H1 (cell line): ENCODE data around the gene BICDL1. TPM values are rescaled to one million over a fixed set of nuclear protein-coding genes. Genes with fewer than 3 reads are reported as not detected.

Experiments
- CTCF ChIA-PET: fragments of 300-600 bp; sonication (Branson Sonifier 250); formaldehyde crosslinking; loops from one replicate; lab custom pipeline; 2021; ENCODE audit not compliant: partially characterized antibody; lab: Charles Lee
- POLR2A ChIA-PET: fragments of 300-600 bp; sonication (Branson Sonifier 250); formaldehyde crosslinking; loops from one replicate; lab custom pipeline; 2021; ENCODE audit warnings: inconsistent platforms; ENCODE audit not compliant: partially characterized antibody; lab: Charles Lee
- DNase-seq, 2 experiments: peaks; one replicate each; pipeline versions ENCODE4 v3.0.0 to v3.0.0-alpha.2; 2010 to 2022; ENCODE audit warnings: low spot score in 2 of 2, low read depth in 1 of 2, mixed read lengths in 1 of 2
- FAIRE-seq: peaks from 2 replicates; lab custom pipeline; 2011; peaks lifted over from hg19 to GRCh38; lab: Jason Lieb, UNC
- H2AFZ ChIP-seq: 2 replicates; pipeline ENCODE4 v1.8.1; 2012; ENCODE audit warnings: low read length, inconsistent platforms
- H2AK5ac ChIP-seq: 2 replicates; pipeline ENCODE4 v1.6.1; 2013; ENCODE audit warnings: low read depth, low read length
- H2BK120ac ChIP-seq: replicated peaks from 2 replicates; pipeline ENCODE3; 2013; ENCODE audit warnings: low read depth, low read length, inconsistent platforms
- H2BK12ac ChIP-seq: 2 replicates; pipeline ENCODE4 v1.6.1; 2013; ENCODE audit warnings: low read depth, low read length
- H2BK15ac ChIP-seq: 2 replicates; pipeline ENCODE4 v1.6.1; 2013; ENCODE audit warnings: low read length
- H2BK20ac ChIP-seq: 2 replicates; pipeline ENCODE4 v1.6.1; 2013; ENCODE audit warnings: low read length
- H2BK5ac ChIP-seq: 2 replicates; pipeline ENCODE4 v1.6.1; 2013; ENCODE audit warnings: low read depth, low read length
- H3K14ac ChIP-seq: 2 replicates; pipeline ENCODE4 v1.6.1; 2013; ENCODE audit warnings: inconsistent platforms; ENCODE audit not compliant: insufficient read length
- H3K18ac ChIP-seq: 2 replicates; pipeline ENCODE4 v1.6.1; 2013; ENCODE audit warnings: low read length; ENCODE audit errors: extremely low read depth
- H3K23ac ChIP-seq: 2 replicates; pipeline ENCODE4 v1.6.1; 2013; ENCODE audit warnings: inconsistent platforms; ENCODE audit not compliant: insufficient read length
- H3K23me2 ChIP-seq: 2 replicates; pipeline ENCODE4 v1.6.1; 2013; ENCODE audit warnings: low read depth, low read length
- H3K27ac ChIP-seq: 2 replicates; pipeline ENCODE4 v1.6.1; 2011; ENCODE audit warnings: low read depth, low read length, inconsistent platforms
- H3K27me3 ChIP-seq, 4 experiments: replicated peaks in 1 of 4; 1 replicate in 1 of 4; 2 replicates in 3 of 4; pipeline versions ENCODE4 v1.6.1 to v1.8.1; 2011 to 2013; ENCODE audit warnings: low read length in 3 of 4, mild to moderate bottlenecking in 3 of 4, inconsistent platforms in 2 of 4, mixed read lengths in 2 of 4, moderate library complexity in 1 of 4; ENCODE audit not compliant: control insufficient read depth in 3 of 4, insufficient read depth in 3 of 4; ENCODE audit errors: extremely low read depth in 1 of 4
- H3K36me3 ChIP-seq, 4 experiments: 2 replicates each; pipeline versions ENCODE4 v1.6.1 to v1.8.1; 2011 to 2013; ENCODE audit warnings: mild to moderate bottlenecking in 4 of 4, low read length in 3 of 4, moderate library complexity in 2 of 4, control low read depth in 1 of 4, inconsistent platforms in 1 of 4; ENCODE audit not compliant: insufficient read depth in 4 of 4, control insufficient read depth in 2 of 4
- H3K4ac ChIP-seq: replicated peaks from 2 replicates; pipeline ENCODE3; 2013; ENCODE audit warnings: low read length, low read depth, mixed read lengths, inconsistent platforms; ENCODE audit not compliant: insufficient read length
- H3K4me1 ChIP-seq, 4 experiments: replicated peaks in 1 of 4; 1 replicate in 1 of 4; 2 replicates in 3 of 4; pipeline versions ENCODE4 v1.6.1 to v1.8.1; 2011 to 2013; ENCODE audit warnings: low read length in 3 of 4, inconsistent platforms in 2 of 4, mixed read lengths in 1 of 4; ENCODE audit not compliant: insufficient read depth in 4 of 4, control insufficient read depth in 3 of 4
- H3K4me2 ChIP-seq, 2 experiments: 2 replicates each; pipeline versions ENCODE4 v1.6.1 to v1.8.1; 2011 to 2013; ENCODE audit warnings: low read depth in 2 of 2, low read length in 2 of 2, control low read depth in 1 of 2, inconsistent platforms in 1 of 2, mild to moderate bottlenecking in 1 of 2; ENCODE audit not compliant: insufficient read depth in 1 of 2
- H3K4me3 ChIP-seq, 4 experiments: fragments of 200-600, 300-600 bp in 1 of 4; sonication (generic), shearing (Covaris generic), sonication (Bioruptor Twin) in 1 of 4; 2 replicates each; pipeline versions ENCODE4 v1.5.1 to v1.8.1; 2011 to 2016; ENCODE audit warnings: low read length in 4 of 4, low read depth in 3 of 4, control low read depth in 2 of 4, inconsistent platforms in 2 of 4, mild to moderate bottlenecking in 2 of 4, mixed read lengths in 1 of 4, moderate library complexity in 1 of 4; ENCODE audit not compliant: insufficient read depth in 2 of 4; ENCODE audit errors: extremely low read depth in 1 of 4
- H3K56ac ChIP-seq: replicated peaks from 2 replicates; pipeline ENCODE3; 2013; ENCODE audit warnings: low read depth, mild to moderate bottlenecking, mixed read lengths, low read length, inconsistent platforms; ENCODE audit not compliant: insufficient read length
- H3K79me1 ChIP-seq: 2 replicates; pipeline ENCODE4 v1.6.1; 2013; ENCODE audit warnings: low read depth, low read length, control low read depth
- H3K79me2 ChIP-seq, 2 experiments: 2 replicates each; pipeline versions ENCODE4 v1.6.1 to v1.8.1; 2012 to 2013; ENCODE audit warnings: low read length in 2 of 2, mild to moderate bottlenecking in 2 of 2, inconsistent platforms in 1 of 2; ENCODE audit not compliant: insufficient read depth in 2 of 2, control insufficient read depth in 1 of 2
- H3K9ac ChIP-seq, 4 experiments: replicated peaks in 1 of 4; 1 replicate in 1 of 4; 2 replicates in 3 of 4; pipeline versions ENCODE4 v1.6.1 to v1.8.1; 2011 to 2013; ENCODE audit warnings: low read depth in 3 of 4, low read length in 3 of 4, control low read depth in 2 of 4, mild to moderate bottlenecking in 2 of 4, moderate library complexity in 2 of 4, inconsistent platforms in 1 of 4; ENCODE audit errors: extremely low read depth in 1 of 4
- H3K9me3 ChIP-seq, 2 experiments: 2 replicates each; pipeline versions ENCODE4 v1.6.1 to v1.8.1; 2012 to 2013; ENCODE audit warnings: mild to moderate bottlenecking in 2 of 2, moderate library complexity in 2 of 2, control low read depth in 1 of 2, inconsistent platforms in 1 of 2, low read depth in 1 of 2, low read length in 1 of 2, mixed read lengths in 1 of 2; ENCODE audit not compliant: insufficient read depth in 2 of 2
- H4K20me1 ChIP-seq, 2 experiments: replicated peaks in 1 of 2; 2 replicates each; pipeline versions ENCODE3 to v1.8.1; 2011 to 2013; ENCODE audit warnings: inconsistent platforms in 2 of 2, low read length in 2 of 2, mild to moderate bottlenecking in 1 of 2; ENCODE audit not compliant: insufficient read depth in 2 of 2, control insufficient read depth in 1 of 2
- H4K5ac ChIP-seq: 2 replicates; pipeline ENCODE4 v1.6.1; 2013; ENCODE audit warnings: low read length, low read depth, mixed read lengths, inconsistent platforms; ENCODE audit not compliant: insufficient read length
- H4K8ac ChIP-seq: 2 replicates; pipeline ENCODE4 v1.8.0; 2013; ENCODE audit warnings: mild to moderate bottlenecking, moderate library complexity, low read length, inconsistent platforms; ENCODE audit not compliant: insufficient read depth; ENCODE audit errors: extremely low read depth
- H4K91ac ChIP-seq: replicated peaks from 2 replicates; pipeline ENCODE3; 2013; ENCODE audit warnings: low read length, mixed read lengths, inconsistent platforms; ENCODE audit not compliant: insufficient read length
- ATF2 ChIP-seq: IDR thresholded peaks from 2 replicates; pipeline ENCODE4 v1.6.1; 2012; ENCODE audit warnings: low read length, inconsistent platforms
- EP300 ChIP-seq, 2 experiments: IDR thresholded peaks; 1 replicate in 1 of 2; 2 replicates in 1 of 2; pipeline ENCODE4 v1.6.1; 2011 to 2012; ENCODE audit warnings: low read depth in 2 of 2, low read length in 2 of 2, mild to moderate bottlenecking in 2 of 2, borderline replicate concordance in 1 of 2, inconsistent platforms in 1 of 2, moderate library complexity in 1 of 2
- HDAC2 ChIP-seq, 2 experiments: fragments of 300-600 bp in 1 of 2; sonication (generic) in 1 of 2; IDR thresholded peaks; 2 replicates each; pipeline ENCODE4 v1.6.1; 2011 to 2012; ENCODE audit warnings: low read depth in 2 of 2, low read length in 2 of 2, mild to moderate bottlenecking in 2 of 2, moderate library complexity in 2 of 2, borderline replicate concordance in 1 of 2, inconsistent platforms in 1 of 2
- KDM4A ChIP-seq: IDR thresholded peaks from one replicate; pipeline ENCODE4 v1.7.1; 2012; ENCODE audit warnings: low read depth, mild to moderate bottlenecking, moderate library complexity, low read length, inconsistent platforms; ENCODE audit not compliant: severe bottlenecking
- NRF1 ChIP-seq: IDR thresholded peaks from 2 replicates; pipeline ENCODE4 v1.6.1; 2011; ENCODE audit warnings: mild to moderate bottlenecking, low read depth, low read length, improper control_type of control experiment
- RAD21 ChIP-seq, 2 experiments: IDR thresholded peaks in 1 of 2; conservative IDR thresholded peaks in 1 of 2; 2 replicates each; pipeline ENCODE4 v1.6.1; 2011; ENCODE audit warnings: low read depth in 2 of 2, low read length in 2 of 2, improper control_type of control experiment in 1 of 2, inconsistent platforms in 1 of 2, mild to moderate bottlenecking in 1 of 2, moderate library complexity in 1 of 2
- RBBP5 ChIP-seq: IDR thresholded peaks from 2 replicates; pipeline ENCODE4 v1.7.1; 2012; ENCODE audit warnings: low read depth, mild to moderate bottlenecking, inconsistent platforms, low read length, moderate library complexity, borderline replicate concordance
- SIN3A ChIP-seq, 2 experiments: IDR thresholded peaks in 1 of 2; conservative IDR thresholded peaks in 1 of 2; 2 replicates each; pipeline ENCODE4 v1.6.1; 2011 to 2012; ENCODE audit warnings: low read length in 2 of 2, improper control_type of control experiment in 1 of 2, low read depth in 1 of 2, mild to moderate bottlenecking in 1 of 2
- SIRT6 ChIP-seq: IDR thresholded peaks from one replicate; pipeline ENCODE4 v1.7.1; 2012; ENCODE audit warnings: low read length, inconsistent platforms
- SP2 ChIP-seq: IDR thresholded peaks from 2 replicates; pipeline ENCODE4 v1.6.1; 2012; ENCODE audit warnings: mild to moderate bottlenecking, low read length, inconsistent platforms
- TCF12 ChIP-seq: IDR thresholded peaks from 2 replicates; pipeline ENCODE4 v1.6.1; 2011; ENCODE audit warnings: low read depth, mild to moderate bottlenecking, low read length
- WGBS, 2 experiments: shearing (Covaris generic) in 1 of 2; methylation state at CpG; one replicate each; pipeline versions ENCODE4 v1.1.6 to v1.1.7; 2013 to 2015; ENCODE audit warnings: low lambda C conversion rate in 2 of 2, mixed read lengths in 2 of 2, inconsistent platforms in 1 of 2, low coverage in 1 of 2, missing lambda C conversion rate in 1 of 2; ENCODE audit not compliant: insufficient replicate concordance in 2 of 2, insufficient coverage in 1 of 2, insufficient read length in 1 of 2; ENCODE audit errors: extremely low coverage in 1 of 2, missing lambda C conversion rate in 1 of 2; 5-methylcytosine and 5-hydroxymethylcytosine counted together
- polyA plus RNA-seq, 7 experiments: library from polyadenylated mRNA; depleted of rRNA in 3 of 7; stranded (reverse) in 5 of 7; unstranded in 2 of 7; fragments of >200 nt in 5 of 7; fragments of 200-250 nt in 2 of 7; gene quantifications; 1 replicate in 5 of 7; 2 replicates in 1 of 7; 4 replicates in 1 of 7; pipeline versions ENCODE4 v1.2.1 to v1.2.3, GENCODE V29; 2011 to 2013; ENCODE audit warnings: missing spikeins in 2 of 7, mixed read lengths in 2 of 7
- total RNA-seq: library from RNA; stranded (reverse); fragmentation: NEBNext Ultra II Directional; extraction: Animal tissue kit (Norgen Biotek cat#: 25700); gene quantifications from 2 replicates; pipeline ENCODE4 v1.2.1, GENCODE V29; 2021

BICDL1 gene
- total and polyA plus RNA-seq, 2 of the 8 experiments (the other 6 are each of a cell fraction or from before 2014, with no cell fraction given), result 17.2 to 25.9 TPM

DNA sequence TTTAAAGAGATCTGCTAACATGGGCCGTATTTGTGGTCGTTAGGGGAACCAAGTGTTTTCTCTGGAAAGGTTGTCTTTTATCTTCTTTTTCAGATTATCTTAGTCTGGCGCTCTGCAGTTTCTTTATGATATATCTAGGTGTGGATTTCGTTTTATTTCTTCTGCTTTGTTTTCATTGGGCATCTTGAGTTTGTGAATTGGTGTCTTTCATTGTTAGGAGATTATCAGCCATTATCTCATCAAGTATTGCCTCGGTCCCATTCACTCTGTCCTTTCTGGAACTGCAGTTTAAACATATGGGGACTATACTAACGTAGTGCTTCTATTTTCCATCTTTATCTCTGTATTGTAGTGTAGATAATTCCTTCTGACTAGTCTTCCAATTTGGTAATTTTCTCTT, 60.4 kb downstream of the BICDL1 start:
- 90% methylated on average over 6 of the region's 6 CpGs; no CpG with 5 or more reads in 1 of the 2 experiments for WGBS, 2 experiments

More for the DNA sequence above, 60.4 kb downstream of the BICDL1 start:
- H3K9ac ChIP-seq, result no peak overlapping the region
- no peak overlapping the region for H2AK5ac ChIP-seq
- no peak overlapping the region for H3K18ac ChIP-seq
- H3K23me2 ChIP-seq, result no peaks in the 10 kb centered on the region
- H3K4me3 ChIP-seq, result no peak overlapping the region
- ChIA-PET POLR2A (no interaction called here), CTCF (no interaction called here)
- H4K5ac ChIP-seq, result no peak overlapping the region
- no peaks in the 10 kb centered on the region; a peak in 1 of 4 replicates for H3K9me3 ChIP-seq
- no peak overlapping the region for H2BK15ac ChIP-seq
- H3K27me3 ChIP-seq, result no peaks in the 10 kb centered on the region
- no peaks in the 10 kb centered on the region for H3K36me3 ChIP-seq
- no peak overlapping the region for H2BK20ac ChIP-seq
- H2BK5ac ChIP-seq, result no peak overlapping the region
- no peak overlapping the region for H4K8ac ChIP-seq
- H3K4me2 ChIP-seq, result no peak overlapping the region
- no peak overlapping the region for H3K56ac ChIP-seq
- H3K4me1 ChIP-seq, result no peaks in the 10 kb centered on the region
- H3K79me1 ChIP-seq, result no peaks in the 10 kb centered on the region
- TF ChIP-seq TCF12 (no peak), KDM4A (no peak), SP2 (no peak), NRF1 (no peak), SIN3A (conservative IDR thresholded peaks at IDR 0.05 in 1 of 2, IDR thresholded peaks at IDR 0.05 in 1 of 2; ENCODE audit: low read depth in 1 of 2, low read length in 2 of 2) (no peak), SIRT6 (no peak), RBBP5 (no peak), HDAC2 (IDR thresholded peaks at IDR 0.05; ENCODE audit: borderline replicate concordance in 1 of 2, low read depth in 2 of 2, low read length in 2 of 2) (no peak), EP300 (IDR thresholded peaks at IDR 0.05; ENCODE audit: borderline replicate concordance in 1 of 2, low read depth in 2 of 2, low read length in 2 of 2) (no peak), ATF2 (no peak), RAD21 (IDR thresholded peaks at IDR 0.05 in 1 of 2, conservative IDR thresholded peaks at IDR 0.05 in 1 of 2; ENCODE audit: low read depth in 2 of 2, low read length in 2 of 2) (no peak)
- DNase-seq (no peak), FAIRE-seq (no peak)
- no peak overlapping the region for H4K91ac ChIP-seq
- H2BK120ac ChIP-seq, result no peak overlapping the region
- no peak overlapping the region for H3K27ac ChIP-seq
- H2BK12ac ChIP-seq, result no peak overlapping the region
- no peak overlapping the region for H3K23ac ChIP-seq
- no peaks in the 10 kb centered on the region for H3K79me2 ChIP-seq
- H2AFZ ChIP-seq, result no peak overlapping the region
- no peak overlapping the region for H3K4ac ChIP-seq
- no peaks in the 10 kb centered on the region for H4K20me1 ChIP-seq
- no peak overlapping the region for H3K14ac ChIP-seq
